Mesenteric fat pad (tissue), 1 donor: ENCODE measurements around the gene TULP3. TPM values are rescaled to one million over a fixed set of nuclear protein-coding genes. Genes with fewer than 3 reads are reported as not detected.
"Not testable (repeated sequence)": the region's sequence is repeated elsewhere in the genome, so short reads cannot be mapped to it uniquely, and the experiment has no call there.

ENCODE experiments used
- DNase-seq: peaks from one replicate; pipeline ENCODE4 v3.0.0-alpha.2; 2020; ENCODE audit warnings: low spot score
- long read RNA-seq: library from polyadenylated mRNA; unstranded; transcript quantifications from one replicate; pipeline ENCODE4 v2.0.0, GENCODE V29; 2020
- total RNA-seq: library from RNA; stranded (reverse); fragmentation: NEBNext Ultra II Directional; extraction: Animal tissue kit (Norgen Biotek cat#: 25700); gene quantifications from one replicate; pipeline ENCODE4 v1.2.1, GENCODE V29; 2021
- donor health status: DM: yes; HTN: yes; CAD: no.

Gene TULP3
- total RNA-seq, result 18.0 TPM
- long read RNA-seq, partial matches to known transcripts, result 0 of 8 reads
- long read RNA-seq, other reads (novel, unspliced or antisense), result 3 of 8 reads

GRCh38 chr12:2890388-2891239 lies at the start of gene TULP3:
TSS of gene TULP3 (plus strand) at chr12:2890891. CDS start at chr12:2890948, 57 bp downstream.
- peak; percentile 100 for DNase-seq

- DNase-seq, result no peak
Observed at GRCh38 chr12:2841056-2841650, 49.5 kb upstream of the TULP3 start.

- DNase-seq, result no peak
Observed at GRCh38 chr12:2842948-2843347, 47.7 kb upstream of the TULP3 start.

GRCh38 chr12:2844786-2845185 lies 45.9 kb upstream of the TULP3 start:
- no peak for DNase-seq

GRCh38 chr12:2845280-2845679 lies 45.4 kb upstream of the TULP3 start:
- no peak for DNase-seq

- no peak for DNase-seq
Observed at GRCh38 chr12:2851931-2852330, 38.8 kb upstream of the TULP3 start.

GRCh38 chr12:2853626-2854025 lies 37.1 kb upstream of the TULP3 start:
- no peak for DNase-seq

GRCh38 chr12:2854669-2855453 lies 35.8 kb upstream of the TULP3 start:
- DNase-seq, result no peak

GRCh38 chr12:2855546-2855945 lies 35.1 kb upstream of the TULP3 start:
- DNase-seq, result no peak

- DNase-seq, result no peak
Observed at GRCh38 chr12:2856051-2856450, 34.6 kb upstream of the TULP3 start.

GRCh38 chr12:2857021-2857431 lies 33.7 kb upstream of the TULP3 start, which contains the start of gene TEX52:
TSS of gene TEX52 (minus strand) at chr12:2857039. CDS start at chr12:2857026, 13 bp downstream.
- DNase-seq, result no peak

GRCh38 chr12:2857576-2857975 lies 33.1 kb upstream of the TULP3 start:
- DNase-seq, result no peak

GRCh38 chr12:2858334-2858733 lies 32.4 kb upstream of the TULP3 start:
- no peak for DNase-seq

GRCh38 chr12:2858944-2859421 lies 31.7 kb upstream of the TULP3 start:
- no peak for DNase-seq

- DNase-seq, result no peak
Observed at GRCh38 chr12:2860170-2860569, 30.5 kb upstream of the TULP3 start.

GRCh38 chr12:2862876-2863275 lies 27.8 kb upstream of the TULP3 start:
- no peak for DNase-seq

- not testable (repeated sequence) for DNase-seq
Observed at GRCh38 chr12:2863402-2863801, 27.3 kb upstream of the TULP3 start.

GRCh38 chr12:2864198-2864597 lies 26.5 kb upstream of the TULP3 start:
- DNase-seq, result no peak

- not testable (repeated sequence) for DNase-seq
Observed at GRCh38 chr12:2868986-2869632, 21.6 kb upstream of the TULP3 start.

- no peak for DNase-seq
Observed at GRCh38 chr12:2876431-2877046, 14.2 kb upstream of the TULP3 start.
